ENCODE results near the gene LCLAT1.

- TF ChIP-seq POLR2AphosphoS5 (IDR thresholded peaks at IDR 0.05; ENCODE audit: borderline replicate concordance, low read depth, low read length): no peak
- no peak for TF ChIP-seq EZH2 (IDR thresholded peaks at IDR 0.05)
These were observed 7.5 kb downstream of the LCLAT1 start for GRCh38 chr2:30454571-30454970.

Data from SK-N-MC (cell line).